Smooth muscle cell of the brain vasculature (primary cell): ENCODE results near the gene PDE7B.
"Not testable (repeated sequence)": the region's sequence is repeated elsewhere in the genome, so short reads cannot be mapped to it uniquely, and the experiment has no call there.

Experiments used
- DNase-seq: peaks from one replicate; pipeline ENCODE4 v3.0.0-alpha.2; 2012; ENCODE audit warnings: low read depth, low spot score

PDE7B gene

GRCh38 chr6:136103763-136104311, 252.3 kb downstream of the PDE7B start:
- DNase-seq: no peak

- no peak for DNase-seq
Observed at GRCh38 chr6:136104556-136104955, 253.1 kb downstream of the PDE7B start.

- not testable (repeated sequence) for DNase-seq
Observed at GRCh38 chr6:136105797-136106196, 254.3 kb downstream of the PDE7B start.

- DNase-seq: no peak
Observed at GRCh38 chr6:136108361-136108945, 257.0 kb downstream of the PDE7B start.

GRCh38 chr6:136111831-136112230, 260.3 kb downstream of the PDE7B start:
- DNase-seq: no peak

- no peak for DNase-seq
Observed at GRCh38 chr6:136112262-136112661, 260.8 kb downstream of the PDE7B start.

- no peak for DNase-seq
Observed at GRCh38 chr6:136113736-136114173, 262.3 kb downstream of the PDE7B start.

- DNase-seq: no peak
Observed at GRCh38 chr6:136114661-136115060, 263.2 kb downstream of the PDE7B start.

GRCh38 chr6:136115941-136116340, 264.4 kb downstream of the PDE7B start:
- no peak for DNase-seq

GRCh38 chr6:136117081-136117480, 265.6 kb downstream of the PDE7B start:
- DNase-seq: no peak

- no peak for DNase-seq
Observed at GRCh38 chr6:136118787-136119186, 267.3 kb downstream of the PDE7B start.

GRCh38 chr6:136123468-136123867, 272.0 kb downstream of the PDE7B start:
- no peak for DNase-seq

GRCh38 chr6:136125585-136125984, 274.1 kb downstream of the PDE7B start:
- no peak for DNase-seq

GRCh38 chr6:136127873-136128272, 276.4 kb downstream of the PDE7B start:
- DNase-seq: no peak

GRCh38 chr6:136129365-136129764, 277.9 kb downstream of the PDE7B start:
- peak; percentile 10 for DNase-seq

GRCh38 chr6:136134268-136134667, 282.8 kb downstream of the PDE7B start:
- DNase-seq: no peak

GRCh38 chr6:136134751-136135150, 283.2 kb downstream of the PDE7B start:
- DNase-seq: no peak

GRCh38 chr6:136136274-136136673, 284.8 kb downstream of the PDE7B start:
- DNase-seq: no peak

GRCh38 chr6:136137008-136137692, 285.6 kb downstream of the PDE7B start:
- DNase-seq: no peak

GRCh38 chr6:136137739-136138402, 286.4 kb downstream of the PDE7B start:
- DNase-seq: no peak

- DNase-seq: not testable (repeated sequence)
Observed at GRCh38 chr6:136139111-136139510, 287.6 kb downstream of the PDE7B start.

- no peak for DNase-seq
Observed at GRCh38 chr6:136144251-136145023, 292.9 kb downstream of the PDE7B start.
